SK-N-DZ (cell line): ENCODE measurements around the gene MISP3.
A peak's percentile ranks its signal among the peaks of the same experiment; 100 is the strongest.

Experiments
- DNase-seq: peaks from one replicate; pipeline ENCODE4 v3.0.0-alpha.2; 2015; ENCODE audit warnings: low spot score

Gene MISP3

GRCh38 chr19:14053032-14053431 lies 19.6 kb upstream of the MISP3 start:
- DNase-seq = no peak

DNA sequence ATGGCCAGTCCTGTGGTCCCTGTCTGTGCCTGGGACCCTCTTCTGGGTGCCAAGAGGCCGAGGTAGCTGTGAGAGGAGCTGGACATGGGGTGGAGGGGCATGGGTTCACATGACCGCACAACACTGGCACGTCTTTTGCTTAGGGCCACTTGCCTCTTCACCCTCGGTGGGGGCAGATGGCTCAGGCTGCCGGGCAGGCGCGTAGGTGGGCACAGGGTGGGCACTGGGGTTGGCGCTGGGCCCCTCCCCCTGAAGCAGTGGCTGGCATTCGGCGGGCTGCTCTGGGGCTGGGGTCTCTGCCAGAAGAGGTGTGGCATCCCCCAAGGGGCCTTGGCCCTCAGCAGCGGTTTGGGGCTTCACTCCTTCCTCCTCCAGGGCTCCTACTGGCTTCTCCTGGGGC lies 19.1 kb upstream of the MISP3 start:
- DNase-seq = no peak

DNA sequence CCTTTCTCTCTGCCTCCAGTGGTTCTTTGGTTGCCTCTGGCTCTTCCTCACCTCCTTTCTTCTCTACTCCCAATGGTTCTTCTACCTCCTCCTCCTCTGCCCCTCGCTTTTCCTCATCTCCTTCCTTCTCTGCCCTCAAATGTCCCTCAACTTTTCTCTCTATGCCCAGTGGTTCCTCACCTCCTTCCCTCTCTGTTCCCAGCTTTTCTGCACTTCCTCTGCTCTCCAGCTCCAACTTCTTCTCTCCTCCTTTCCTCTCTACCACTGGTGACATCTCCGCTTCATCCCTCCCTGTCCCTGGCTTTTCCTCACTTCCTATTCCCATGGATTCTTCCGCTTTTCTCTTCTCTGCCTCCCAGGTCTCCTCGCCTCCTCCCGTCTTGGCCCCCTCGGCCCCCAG lies 18.5 kb upstream of the MISP3 start:
- no peak for DNase-seq

DNA sequence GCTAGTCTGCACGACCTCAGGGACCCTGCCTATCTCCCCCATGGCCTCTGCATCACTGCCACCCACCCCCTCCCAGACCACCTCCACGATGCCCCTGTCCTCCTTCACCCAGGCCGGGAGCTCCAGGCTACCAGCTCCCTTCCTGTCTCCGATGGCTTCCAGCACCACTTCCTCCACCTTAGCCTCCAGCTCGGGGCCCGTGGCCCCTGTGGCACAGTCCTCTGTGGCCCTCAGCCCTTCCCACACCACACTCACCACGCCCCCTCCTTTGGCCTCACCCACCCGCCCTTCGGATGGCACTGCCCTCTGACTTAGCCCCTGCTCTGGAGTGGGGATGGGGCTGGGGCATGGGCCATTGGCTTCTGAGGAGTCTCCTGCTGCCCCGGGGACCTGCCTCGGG lies 17.9 kb upstream of the MISP3 start:
- no peak for DNase-seq

DNA sequence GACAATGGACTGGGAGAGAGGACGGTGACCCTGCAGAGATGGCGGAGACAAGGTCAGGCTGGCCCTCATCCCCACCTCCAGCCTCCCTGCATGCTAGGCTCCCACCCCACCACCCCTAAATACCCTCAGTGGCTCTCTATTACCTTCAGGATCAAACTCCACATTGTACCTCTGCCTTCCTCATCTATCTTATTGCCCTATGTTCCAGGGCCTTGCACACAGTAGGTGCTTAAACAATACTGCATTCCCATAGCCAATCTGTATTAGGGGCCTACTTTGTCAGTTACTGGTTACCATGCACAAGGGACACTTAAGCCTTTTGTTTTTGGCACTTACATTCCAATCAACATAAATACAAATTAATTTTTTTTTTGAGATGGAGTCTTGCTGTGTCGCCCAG lies 17.2 kb upstream of the MISP3 start:
- DNase-seq = no peak

DNA sequence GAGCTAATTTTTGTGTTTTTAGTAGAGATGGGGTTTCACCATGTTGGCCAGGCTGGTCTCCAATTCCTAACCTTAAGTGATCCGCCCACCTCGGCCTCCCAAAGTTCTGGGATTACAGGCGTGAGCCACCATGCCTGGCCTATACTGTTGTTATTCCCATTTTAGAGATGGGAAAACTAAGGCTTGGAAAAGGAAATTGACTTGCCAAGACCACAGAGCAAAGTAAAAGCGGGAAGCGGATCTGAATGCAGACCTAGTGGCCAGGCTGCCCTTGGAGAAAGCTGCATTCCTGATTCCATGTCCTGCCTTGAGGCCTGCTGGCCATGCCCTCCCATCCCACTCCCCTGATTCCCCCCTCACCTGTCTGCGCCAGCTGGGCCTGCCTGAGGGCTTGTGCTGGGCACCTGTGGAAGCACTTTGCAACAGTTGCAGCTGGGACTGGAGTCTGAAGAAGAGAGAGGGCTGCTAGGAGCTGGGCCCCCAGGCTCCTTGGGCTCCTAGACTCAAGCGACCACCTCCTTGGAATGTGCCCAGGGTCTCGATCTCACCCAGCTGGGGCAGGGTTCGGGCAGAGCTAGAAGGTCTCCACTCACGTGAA lies 16.4 kb upstream of the MISP3 start:
- no peak for DNase-seq

DNA sequence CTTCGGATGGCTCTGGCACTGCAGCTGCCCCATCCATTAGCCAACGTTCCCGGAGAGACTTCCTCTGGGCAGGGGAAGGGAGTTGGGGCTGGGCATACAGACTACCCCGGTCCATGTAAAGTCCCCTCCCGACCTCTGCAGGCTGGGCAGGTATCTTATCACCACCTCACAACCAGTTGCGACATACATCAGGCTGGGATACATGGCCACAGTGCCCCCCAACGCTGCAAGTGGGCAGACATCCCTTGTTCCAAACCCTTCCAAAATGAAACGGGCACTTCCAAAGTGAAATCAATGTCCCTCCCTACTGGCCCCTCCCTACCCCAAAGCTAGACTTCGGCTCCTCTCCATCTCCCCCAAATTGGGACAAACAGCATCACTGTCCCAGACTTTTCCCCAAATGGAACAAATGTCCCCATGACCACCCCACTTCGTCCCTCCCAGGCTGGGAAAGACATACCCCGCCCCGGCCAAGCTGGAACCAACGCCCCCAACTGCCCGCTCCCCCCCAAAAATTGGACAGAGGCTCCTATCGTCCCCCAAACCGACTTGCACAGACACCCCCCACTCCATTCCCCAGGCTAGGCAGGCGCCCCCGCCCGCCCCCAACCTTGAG lies 15.7 kb upstream of the MISP3 start:
- no peak for DNase-seq

GRCh38 chr19:14058182-14059092 lies 14.1 kb upstream of the MISP3 start:
- no peak for DNase-seq

GRCh38 chr19:14059093-14059480 lies 13.5 kb upstream of the MISP3 start:
- DNase-seq = no peak

DNA sequence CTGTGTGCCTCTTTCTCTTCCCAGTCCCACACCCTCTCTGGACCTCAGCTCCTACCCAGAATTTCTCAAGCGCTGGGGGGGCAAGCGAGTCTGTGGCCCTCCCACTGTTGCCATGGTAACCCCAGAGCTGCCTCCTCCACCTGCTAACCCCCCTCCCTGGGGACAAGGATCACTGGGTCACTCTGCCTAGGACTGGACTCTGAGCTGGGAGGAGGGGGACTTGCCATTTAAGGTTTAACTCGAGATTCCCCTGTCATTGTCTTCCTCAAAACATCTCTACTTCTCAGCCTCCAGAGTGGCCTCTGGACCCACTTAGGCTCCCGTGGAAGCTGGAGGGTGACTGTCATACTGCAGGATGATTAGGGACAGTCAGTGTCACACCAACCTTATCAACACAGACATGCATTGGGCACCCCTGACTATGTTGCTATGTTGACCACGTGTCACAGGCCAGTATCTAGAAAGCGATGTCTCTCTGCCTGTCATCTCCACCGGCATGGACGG lies 12.9 kb upstream of the MISP3 start:
- DNase-seq = no peak

- no peak for DNase-seq
These were observed 11.4 kb upstream of the MISP3 start for GRCh38 chr19:14061081-14061749.

DNA sequence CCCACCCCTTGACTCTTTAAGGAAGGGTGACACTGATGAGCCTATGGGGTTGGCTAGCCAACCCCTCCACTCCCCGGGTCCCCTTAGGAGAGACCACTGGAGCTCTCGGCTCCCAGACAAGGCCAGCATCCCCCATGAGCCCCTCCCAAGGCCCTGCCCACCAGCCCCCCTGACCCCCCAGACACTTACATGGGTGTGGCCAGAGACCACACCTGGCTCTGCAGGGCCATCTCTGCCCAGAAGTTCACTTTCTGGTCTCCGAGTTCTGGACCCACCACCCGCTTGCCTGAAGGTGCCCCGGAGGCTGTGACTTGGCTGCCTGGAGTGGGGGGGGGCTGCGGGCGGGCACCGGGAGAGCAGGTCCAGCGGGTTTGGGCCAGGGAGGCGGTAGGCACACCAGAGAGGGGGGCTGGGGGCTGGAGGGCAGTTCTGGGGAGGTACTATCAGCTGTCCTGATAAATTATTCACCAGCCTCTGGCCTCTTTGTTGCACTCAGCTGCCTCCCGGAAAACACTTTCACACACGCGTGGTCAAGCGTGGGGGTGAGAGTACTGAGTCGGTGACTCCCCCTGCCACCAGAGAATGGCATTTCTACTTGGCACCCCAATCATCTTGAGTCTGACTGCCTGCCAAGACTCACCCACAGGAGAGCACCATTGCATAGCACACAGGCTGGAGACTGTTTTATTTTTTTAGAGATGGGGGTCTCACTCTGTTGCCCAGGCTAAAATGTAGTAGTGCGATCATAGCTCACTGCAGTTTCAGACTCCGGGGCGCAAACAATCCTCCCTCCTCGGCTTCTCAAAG lies 10.6 kb upstream of the MISP3 start, which contains the start of gene PALM3:
PALM3 (minus strand) TSS at position 326 of the 807 bp plus-strand sequence; CDS start at position 230, 96 bp downstream.
- no peak for DNase-seq

GRCh38 chr19:14062558-14062855 lies 10.1 kb upstream of the MISP3 start:
- no peak for DNase-seq

DNA sequence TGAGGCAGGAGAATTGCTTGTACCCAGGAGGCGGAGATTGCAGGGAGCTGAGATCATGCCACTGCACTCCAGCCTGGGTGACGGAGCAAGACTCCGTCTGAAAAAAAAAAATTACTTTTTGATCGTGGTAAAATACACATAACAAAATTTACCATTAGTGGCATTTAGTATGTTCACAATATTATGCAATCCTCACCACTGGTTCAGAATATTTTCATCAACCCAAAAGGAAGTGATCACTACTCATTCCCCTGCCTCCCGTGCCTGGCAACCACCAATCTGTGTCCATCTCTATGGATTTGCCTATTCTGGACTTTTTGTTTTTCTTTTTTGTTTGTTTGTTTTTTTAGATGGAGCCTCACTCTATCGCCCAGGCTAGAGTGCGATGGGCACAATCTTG lies 9.5 kb upstream of the MISP3 start:
- DNase-seq = no peak

- no peak for DNase-seq
These were observed 6.5 kb upstream of the MISP3 start for GRCh38 chr19:14066134-14066533.

GRCh38 chr19:14070268-14071050 lies 2.1 kb upstream of the MISP3 start:
- DNase-seq = peak; percentile 43

GRCh38 chr19:14073261-14073924 lies 807 bp downstream of the MISP3 start:
- peak; percentile 60 for DNase-seq

DNA sequence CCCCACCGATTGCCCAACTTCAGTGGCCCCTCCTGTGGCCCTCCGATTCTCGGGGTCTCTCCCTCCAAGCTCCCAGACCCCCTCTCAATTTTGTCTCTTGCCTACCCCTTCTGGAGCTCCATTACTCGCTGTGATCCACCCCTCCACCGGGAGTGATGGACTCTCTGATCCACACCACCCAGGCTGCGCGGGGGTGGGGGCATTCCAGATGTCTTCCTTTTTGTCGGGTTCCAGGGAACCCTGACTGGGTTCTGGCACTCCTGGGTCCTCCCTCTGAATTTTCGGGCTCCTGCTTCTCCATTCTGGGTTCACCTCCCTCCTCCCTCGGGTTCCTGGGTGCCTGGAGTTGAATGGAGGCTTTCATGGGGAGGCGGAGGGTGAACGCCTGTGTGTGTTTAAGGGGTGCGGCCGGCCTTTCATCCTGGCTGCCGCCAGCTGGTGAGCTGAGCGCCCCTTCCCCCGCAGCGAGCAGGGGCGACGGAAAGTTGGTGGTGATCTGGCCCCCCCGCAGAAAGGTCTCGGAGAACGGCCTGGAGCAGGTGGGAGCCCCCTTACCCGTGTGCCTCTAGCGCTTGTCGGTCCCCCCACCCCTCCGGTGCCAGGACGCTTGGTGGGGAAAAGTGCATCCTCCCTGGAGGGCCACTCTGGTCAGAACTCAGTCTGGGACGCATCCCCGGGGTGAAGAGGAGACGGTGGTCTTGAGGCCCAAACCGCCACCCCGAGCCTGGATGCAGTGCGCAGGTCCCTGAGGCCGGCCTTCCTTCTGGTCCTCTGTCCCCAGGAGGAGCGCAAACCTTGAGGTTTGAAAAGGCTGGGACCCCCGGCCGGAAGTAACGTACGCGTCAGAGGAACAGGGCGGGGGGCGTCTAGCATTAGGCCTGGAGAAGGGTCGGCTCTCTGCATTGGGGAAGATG lies 1.6 kb downstream of the MISP3 start:
- DNase-seq = peak; percentile 38

DNA sequence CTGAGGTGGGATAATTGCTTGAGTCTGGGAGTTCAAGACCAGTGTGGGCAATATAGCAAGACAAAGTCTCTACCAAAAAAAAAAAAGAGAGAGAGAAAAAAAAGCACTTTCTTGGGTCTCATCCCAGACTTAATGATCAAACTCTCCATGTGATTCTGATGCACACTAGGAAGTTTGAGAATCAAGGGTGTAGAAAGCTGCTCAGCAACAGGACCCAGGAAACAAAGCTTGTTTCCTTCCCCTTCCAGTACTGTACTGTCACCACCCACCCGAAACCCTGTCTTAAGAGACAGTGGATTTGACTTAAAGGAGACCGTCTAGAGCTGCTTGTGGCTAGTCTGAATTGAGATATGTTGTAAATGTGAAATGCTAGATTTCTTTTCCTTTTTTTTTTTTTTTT lies 5.8 kb downstream of the MISP3 start:
- DNase-seq = no peak
